Activated CD4-positive, alpha-beta memory T cell treated with anti-CD3 and anti-CD28 coated beads for 36 hours (primary cell): ENCODE results near the gene MTERF4. TPM values are rescaled to one million over a fixed set of nuclear protein-coding genes. Genes with fewer than 3 reads are reported as not detected.
A peak's percentile ranks its signal among the peaks of the same experiment; 100 is the strongest.

Experiments
- CTCF ChIA-PET: fragments of 350-600 bp; sonication (Branson Sonifier 250); formaldehyde crosslinking; loops from one replicate; lab custom pipeline; 2021; ENCODE audit warnings: antibody characterized with exemption, inconsistent platforms; lab: Charles Lee
- POLR2A ChIA-PET: fragments of 350-600 bp; sonication (Branson Sonifier 250); formaldehyde crosslinking; loops from one replicate; lab custom pipeline; 2021; ENCODE audit warnings: antibody characterized with exemption; lab: Charles Lee
- DNase-seq: peaks from one replicate; pipeline ENCODE4 v3.0.0-alpha.2; 2020
- H3K27ac Mint-ChIP-seq: one replicate; pipeline ENCODE4 v1.8.0; 2021; ENCODE audit warnings: mixed read lengths
- H3K27me3 Mint-ChIP-seq: one replicate; pipeline ENCODE4 v1.8.0; 2021; ENCODE audit warnings: mixed read lengths
- H3K36me3 Mint-ChIP-seq: one replicate; pipeline ENCODE4 v1.8.0; 2021; ENCODE audit warnings: mixed read lengths
- H3K4me1 Mint-ChIP-seq: one replicate; pipeline ENCODE4 v1.8.0; 2021; ENCODE audit warnings: low read depth, mixed read lengths
- H3K4me3 Mint-ChIP-seq: one replicate; pipeline ENCODE4 v1.8.0; 2021; ENCODE audit warnings: mild to moderate bottlenecking, mixed read lengths
- H3K9me3 Mint-ChIP-seq: one replicate; pipeline ENCODE4 v1.8.0; 2021; ENCODE audit warnings: mixed read lengths
- intact Hi-C: fragments of 100-400 bp; cut with micrococcal nuclease; formaldehyde crosslinking; loops from one replicate; pipeline ENCODE4 v1.15.1; 2023
- total RNA-seq, 2 experiments: library from RNA; stranded (reverse); gene quantifications; one replicate each; pipeline ENCODE4 v1.2.3, GENCODE V29; 2021

MTERF4 gene
- total RNA-seq, 2 experiments from 2014 or later, result 43.9 to 46.0 TPM

DNA sequence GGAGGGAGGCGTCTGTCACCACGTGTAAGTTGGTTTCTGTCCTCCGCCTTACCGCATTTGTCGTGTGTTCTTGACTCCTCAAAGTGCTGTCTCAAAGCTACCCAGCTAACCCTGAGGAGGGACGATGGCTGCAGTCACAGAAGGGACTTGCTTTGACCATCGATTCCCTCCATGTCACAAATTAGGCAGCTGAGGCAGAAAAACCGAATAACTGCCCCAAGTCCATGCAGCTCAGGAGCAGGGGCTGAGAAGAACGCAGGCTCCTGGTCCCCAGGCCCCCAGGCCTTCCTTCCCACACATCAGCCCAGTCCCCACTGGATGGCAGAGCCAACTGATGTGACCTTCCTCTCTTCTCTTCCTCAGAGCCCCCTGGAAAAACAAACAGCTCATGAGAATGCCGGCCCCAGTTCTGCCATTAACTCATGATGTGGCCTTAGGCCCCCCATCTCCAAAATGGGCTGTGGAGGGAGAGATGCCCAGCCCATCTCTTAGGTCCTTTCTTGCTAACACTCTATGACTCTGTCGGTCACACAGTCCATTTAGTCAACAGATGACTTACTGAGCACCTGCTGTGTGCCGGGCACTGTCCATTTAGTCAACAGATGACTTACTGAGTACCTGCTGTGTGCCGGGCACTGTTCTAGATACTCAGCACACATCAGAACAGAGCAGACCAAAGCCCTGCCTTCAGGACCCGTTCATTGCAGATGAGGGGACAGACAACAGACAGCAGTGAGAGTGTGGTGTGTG, 19.6 kb downstream of the MTERF4 start:
- H3K9me3 Mint-ChIP-seq, result peaks cover 4% of the 10 kb centered on the region
- H3K36me3 Mint-ChIP-seq, result peaks cover 27% of the 10 kb centered on the region
- no peak for DNase-seq
- ChIA-PET CTCF (interaction anchor here (1.3 kb wide), 1 partner anchor 68 kb away, joined by 3 read pairs; no protein-coding TSS in a partner anchor), POLR2A (no interaction called here)
- peaks cover 2% of the 10 kb centered on the region for H3K4me1 Mint-ChIP-seq
- H3K27ac Mint-ChIP-seq, result peak overlapping the region; percentile 30
- no peaks in the 10 kb centered on the region for H3K27me3 Mint-ChIP-seq
- H3K4me3 Mint-ChIP-seq, result no peak overlapping the region
- intact Hi-C loops, result no loop called here

DNA sequence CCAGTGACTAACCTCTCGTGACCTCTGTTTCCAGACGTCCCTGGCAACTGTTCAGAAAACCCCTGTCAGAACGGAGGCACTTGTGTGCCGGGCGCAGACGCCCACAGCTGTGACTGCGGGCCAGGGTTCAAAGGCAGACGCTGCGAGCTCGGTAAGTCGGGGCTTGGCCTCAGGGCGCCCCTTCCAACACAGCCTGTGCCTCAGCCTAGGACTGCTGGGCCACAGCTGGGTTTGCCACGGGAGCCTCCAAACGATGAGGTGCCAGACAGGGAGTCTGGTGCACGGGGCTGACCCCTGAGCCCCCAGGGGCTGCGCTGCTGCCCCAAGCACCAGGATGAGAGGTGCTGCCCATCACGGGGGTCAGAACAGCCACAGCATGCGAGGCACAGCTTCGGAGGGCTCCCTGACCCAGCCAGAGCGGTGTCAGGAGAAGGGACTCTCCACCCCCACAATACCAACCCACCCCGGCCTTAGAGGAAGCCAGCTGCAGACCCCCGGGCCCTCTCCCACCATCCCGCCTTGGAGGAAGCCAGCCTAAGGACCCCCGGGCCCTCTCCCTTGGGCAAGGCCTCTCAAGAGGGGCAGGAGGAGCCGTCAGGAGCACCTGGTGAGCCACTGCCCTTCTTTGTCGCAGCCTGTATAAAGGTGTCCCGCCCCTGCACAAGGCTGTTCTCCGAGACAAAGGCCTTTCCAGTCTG, 20.3 kb downstream of the MTERF4 start:
- H3K4me1 Mint-ChIP-seq, result peaks cover 2% of the 10 kb centered on the region
- intact Hi-C loops, result no loop called here
- DNase-seq, result no peak
- ChIA-PET POLR2A (no interaction called here), CTCF (interaction anchor here (1.3 kb wide), 1 partner anchor 69 kb away, joined by 3 read pairs; no protein-coding TSS in a partner anchor)
- H3K9me3 Mint-ChIP-seq, result peaks cover 4% of the 10 kb centered on the region
- peaks cover 20% of the 10 kb centered on the region for H3K36me3 Mint-ChIP-seq
- no peaks in the 10 kb centered on the region for H3K27me3 Mint-ChIP-seq
- H3K4me3 Mint-ChIP-seq, result no peak overlapping the region
- no peak overlapping the region for H3K27ac Mint-ChIP-seq

DNA sequence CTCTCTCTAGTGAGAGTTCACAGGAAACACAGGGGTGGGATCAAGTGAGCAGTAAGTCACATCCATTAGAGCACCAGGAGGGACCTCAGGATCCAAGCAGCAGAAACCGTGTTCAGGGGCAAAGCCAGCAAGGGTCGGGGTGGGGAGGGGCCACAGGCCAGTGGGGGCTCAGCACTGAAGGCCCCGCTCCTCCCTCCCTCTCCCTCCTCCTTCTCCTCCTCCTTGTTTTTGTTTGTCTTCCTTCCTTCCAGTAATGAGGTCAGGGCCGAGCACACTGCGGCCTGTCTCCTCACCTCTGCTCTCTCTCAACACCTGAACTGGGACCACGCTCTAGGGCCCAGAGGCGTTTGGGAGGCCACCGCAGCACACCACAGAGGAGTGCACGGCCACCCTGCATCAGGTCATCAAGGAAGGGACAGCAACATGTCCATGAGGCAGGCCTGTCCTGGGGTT, 20.9 kb downstream of the MTERF4 start:
- peaks cover 2% of the 10 kb centered on the region for H3K4me1 Mint-ChIP-seq
- intact Hi-C loops, result no loop called here
- H3K27ac Mint-ChIP-seq, result peak overlapping the region; percentile 64
- H3K36me3 Mint-ChIP-seq, result peaks cover 14% of the 10 kb centered on the region
- no peak for DNase-seq
- H3K9me3 Mint-ChIP-seq, result peaks cover 4% of the 10 kb centered on the region
- no peak overlapping the region for H3K4me3 Mint-ChIP-seq
- no peaks in the 10 kb centered on the region for H3K27me3 Mint-ChIP-seq
- POLR2A ChIA-PET, result no interaction called here
- CTCF ChIA-PET, result no interaction called here

DNA sequence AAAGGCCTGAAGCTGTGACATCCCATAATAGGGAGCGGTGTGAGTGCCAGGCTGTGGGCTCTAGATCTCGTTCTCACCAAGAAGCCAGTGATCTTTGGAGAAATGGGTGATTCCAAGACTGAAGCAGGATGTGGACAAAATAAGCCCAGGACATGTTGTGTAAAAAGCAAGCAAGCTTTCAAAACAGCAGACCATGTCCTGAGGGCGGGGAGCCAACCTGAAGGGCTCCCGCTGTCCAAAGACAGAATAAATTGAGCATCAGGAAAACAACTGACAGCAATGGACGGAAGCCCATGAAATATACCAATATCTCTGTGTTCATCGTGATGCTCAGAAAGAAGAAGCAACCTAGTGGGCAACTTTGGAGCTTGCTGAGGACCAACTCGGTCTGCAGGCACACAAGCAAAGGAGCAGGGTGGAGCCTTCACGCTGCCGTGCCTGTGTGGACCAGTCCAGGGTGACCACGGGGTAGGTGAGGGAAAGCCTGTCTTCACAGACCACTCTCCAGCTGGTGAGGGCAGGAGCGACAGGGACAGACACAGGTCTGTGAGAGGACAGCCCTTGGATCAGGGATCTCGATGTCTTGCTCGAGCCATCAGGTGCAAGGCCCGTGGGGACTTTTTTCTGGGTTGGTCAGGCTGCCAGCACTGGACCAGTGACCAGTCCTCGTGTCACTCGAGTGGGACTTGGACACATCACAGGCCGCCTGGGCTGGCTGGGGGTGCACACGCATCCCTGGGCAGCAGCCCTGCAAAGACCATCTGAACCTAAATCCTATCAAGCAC, 21.5 kb downstream of the MTERF4 start:
- Mint-ChIP-seq H3K9me3 (peaks cover 4% of the 10 kb centered on the region), H3K27ac (peak overlapping the region; percentile 45), H3K27me3 (no peaks in the 10 kb centered on the region), H3K4me3 (no peak overlapping the region), H3K4me1 (peaks cover 2% of the 10 kb centered on the region), H3K36me3 (peaks cover 11% of the 10 kb centered on the region)
- ChIA-PET CTCF (no interaction called here), POLR2A (no interaction called here)
- intact Hi-C loops, result no loop called here
- DNase-seq, result no peak

DNA sequence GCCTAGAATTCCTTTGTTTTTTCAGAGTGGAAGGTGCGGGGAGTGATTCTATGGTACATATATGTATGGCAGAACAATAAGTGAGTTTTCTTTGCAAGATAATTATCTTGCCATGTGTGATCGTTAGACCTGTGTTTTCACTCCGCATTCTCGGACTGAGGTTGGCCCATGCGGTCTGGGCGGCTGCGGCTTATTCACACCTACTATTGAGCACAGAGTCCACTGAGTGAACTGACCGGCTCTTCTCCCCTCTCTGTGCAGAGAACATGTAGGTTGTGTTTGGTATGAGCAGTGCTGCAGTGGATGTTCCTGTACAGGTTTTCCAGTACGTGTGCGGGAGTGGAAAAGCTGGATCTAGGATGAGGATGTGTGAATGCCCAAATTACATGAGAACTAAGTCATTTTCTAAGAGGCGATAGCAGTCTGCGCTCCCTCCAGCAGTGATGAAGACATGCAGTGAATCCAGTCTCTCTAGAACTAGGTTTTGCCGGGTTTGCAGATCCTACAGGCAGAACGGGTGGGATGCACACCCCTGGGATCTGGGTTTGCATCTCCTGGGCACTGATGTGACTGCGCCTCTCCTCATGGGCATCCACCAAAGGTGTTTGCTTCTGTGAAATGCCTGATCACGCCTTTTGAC, 27.1 kb downstream of the MTERF4 start:
- intact Hi-C loops, result loop anchor here (10.0 kb wide), 1 partner anchor 200 kb away; no protein-coding TSS in a partner anchor
- Mint-ChIP-seq H3K4me3 (no peak overlapping the region), H3K27ac (no peak overlapping the region), H3K9me3 (no peaks in the 10 kb centered on the region), H3K27me3 (no peaks in the 10 kb centered on the region), H3K36me3 (peaks cover 2% of the 10 kb centered on the region), H3K4me1 (peaks cover 2% of the 10 kb centered on the region)
- no peak for DNase-seq
- ChIA-PET CTCF (no interaction called here), POLR2A (no interaction called here)

DNA sequence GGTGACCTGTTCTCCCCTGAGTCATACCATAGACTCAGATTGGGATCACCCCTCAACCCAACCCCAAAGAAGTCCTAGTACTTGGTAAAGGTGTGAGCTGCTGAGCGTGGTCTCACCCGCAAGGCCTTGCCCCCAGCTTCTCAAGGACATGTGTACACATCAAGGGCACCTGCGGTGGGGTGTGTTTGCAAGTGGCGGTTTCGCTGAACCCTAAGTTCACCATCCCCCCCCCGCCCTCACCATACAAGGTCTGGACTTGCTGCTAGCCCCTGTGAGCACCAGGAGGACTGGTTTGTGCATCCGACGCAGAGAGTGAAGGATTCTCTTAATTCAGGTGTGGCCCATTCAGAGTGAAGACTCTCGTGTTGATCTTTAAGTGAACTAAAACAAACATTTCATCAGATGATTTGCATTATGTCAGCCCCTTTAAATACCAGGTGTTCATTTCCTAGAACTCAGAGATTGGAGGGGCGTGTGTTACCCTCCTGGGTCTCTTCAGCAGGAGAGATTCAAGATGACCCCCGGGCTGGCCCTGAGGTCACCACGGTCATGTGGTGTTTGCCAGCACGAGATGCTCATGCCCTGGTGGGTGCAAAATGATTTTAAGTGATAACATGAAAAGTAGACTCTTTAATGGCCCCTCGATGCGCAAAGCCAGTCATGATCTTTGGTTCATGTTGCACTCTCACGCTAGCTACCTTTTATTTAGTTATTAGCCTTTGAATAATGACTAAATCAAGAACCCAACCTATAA, 27.8 kb downstream of the MTERF4 start:
- Mint-ChIP-seq H3K9me3 (no peaks in the 10 kb centered on the region), H3K4me1 (peaks cover 2% of the 10 kb centered on the region), H3K27me3 (no peaks in the 10 kb centered on the region), H3K4me3 (no peak overlapping the region), H3K27ac (no peak overlapping the region), H3K36me3 (peaks cover 2% of the 10 kb centered on the region)
- CTCF ChIA-PET, result no interaction called here
- POLR2A ChIA-PET, result no interaction called here
- intact Hi-C loops, result loop anchor here (10.0 kb wide), 1 partner anchor 201 kb away; no protein-coding TSS in a partner anchor
- no peak for DNase-seq

DNA sequence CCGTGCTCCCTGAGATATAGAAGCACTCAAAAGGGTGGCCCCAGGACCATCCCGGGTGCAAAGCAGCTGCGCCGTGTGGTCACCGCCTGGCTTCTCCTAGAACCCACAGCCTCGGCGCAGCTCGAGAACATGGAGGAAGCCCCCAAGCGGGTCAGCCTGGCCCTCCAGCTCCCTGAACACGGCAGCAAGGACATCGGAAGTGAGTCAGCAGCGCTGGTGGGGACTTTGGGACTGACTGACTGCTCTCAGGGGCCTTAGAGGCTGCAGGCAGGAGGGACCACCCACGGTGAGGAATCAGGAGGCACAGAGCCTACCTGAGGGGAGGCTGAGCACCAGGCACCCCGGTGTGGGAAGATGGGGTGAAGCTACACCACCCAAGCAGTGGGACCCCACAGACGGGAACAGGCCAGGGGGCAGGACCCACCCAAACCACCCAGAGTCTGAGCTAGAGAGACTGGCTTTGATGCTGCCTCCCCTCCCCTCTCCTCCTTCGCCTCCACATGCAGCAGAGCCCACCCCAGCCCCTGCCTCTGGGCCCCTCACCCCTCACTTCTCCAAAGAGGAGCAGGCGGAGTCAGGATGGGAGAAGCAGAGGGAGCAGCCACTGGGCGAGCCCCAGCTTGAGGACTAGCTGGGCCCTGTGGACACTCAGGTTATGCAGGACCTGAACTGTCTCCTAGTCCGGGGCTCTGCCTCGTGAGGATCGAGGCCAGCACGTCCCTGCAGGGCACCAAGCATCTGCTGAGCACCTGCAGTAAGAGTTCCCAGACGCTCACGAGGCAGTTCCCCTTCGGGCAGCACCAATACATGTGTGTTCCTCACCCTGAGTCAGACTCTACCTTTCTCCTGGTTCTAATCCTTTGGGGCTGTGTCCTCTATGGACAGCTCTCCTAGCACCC, 28.7 kb downstream of the MTERF4 start:
- no peak overlapping the region for H3K4me3 Mint-ChIP-seq
- POLR2A ChIA-PET, result no interaction called here
- intact Hi-C loops, result loop anchor here (10.0 kb wide), 1 partner anchor 201 kb away; no protein-coding TSS in a partner anchor

DNA sequence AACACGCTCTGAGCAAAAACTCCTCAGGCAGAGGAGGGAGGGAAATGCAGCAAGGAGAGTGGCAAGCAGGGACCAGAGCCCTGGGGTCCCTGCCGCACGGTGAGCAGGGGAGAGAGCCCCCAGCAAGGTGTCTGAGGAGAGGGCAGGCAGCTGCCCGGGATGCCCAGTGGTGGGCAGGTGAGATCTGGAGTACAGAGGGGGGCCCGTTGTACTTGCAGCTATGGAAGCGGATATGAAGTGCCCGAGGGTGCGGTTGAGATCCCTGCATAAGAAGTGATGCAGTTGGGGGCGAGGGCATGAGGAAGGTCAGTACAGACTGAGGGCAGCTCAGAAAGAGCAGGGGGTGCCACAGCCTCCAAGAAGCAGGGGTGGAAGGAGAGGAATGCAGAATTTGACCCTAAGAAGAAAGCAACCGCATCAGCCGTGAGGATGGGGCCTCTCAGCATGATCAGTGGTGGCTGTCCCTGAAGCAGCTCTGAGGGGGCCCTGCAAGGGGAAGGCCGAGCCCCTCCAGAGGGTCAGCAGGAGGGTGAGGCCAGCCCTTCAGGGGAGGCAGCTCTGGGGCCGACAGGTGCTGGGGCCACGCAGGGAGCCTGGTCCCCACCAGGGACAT, 29.4 kb downstream of the MTERF4 start:
- ChIA-PET POLR2A (no interaction called here), CTCF (no interaction called here)
- Mint-ChIP-seq H3K27me3 (no peaks in the 10 kb centered on the region), H3K9me3 (no peaks in the 10 kb centered on the region), H3K27ac (no peak overlapping the region), H3K4me3 (no peak overlapping the region), H3K36me3 (peaks cover 2% of the 10 kb centered on the region), H3K4me1 (no peaks in the 10 kb centered on the region)
- intact Hi-C loops, result loop anchor here (10.0 kb wide), 1 partner anchor 202 kb away; no protein-coding TSS in a partner anchor
- DNase-seq, result no peak

More for the DNA sequence above, 28.7 kb downstream of the MTERF4 start:
- Mint-ChIP-seq H3K27ac (no peak overlapping the region), H3K27me3 (no peaks in the 10 kb centered on the region), H3K9me3 (no peaks in the 10 kb centered on the region), H3K4me1 (peaks cover 2% of the 10 kb centered on the region), H3K36me3 (peaks cover 2% of the 10 kb centered on the region)
- DNase-seq, result no peak
- CTCF ChIA-PET, result no interaction called here

DNA sequence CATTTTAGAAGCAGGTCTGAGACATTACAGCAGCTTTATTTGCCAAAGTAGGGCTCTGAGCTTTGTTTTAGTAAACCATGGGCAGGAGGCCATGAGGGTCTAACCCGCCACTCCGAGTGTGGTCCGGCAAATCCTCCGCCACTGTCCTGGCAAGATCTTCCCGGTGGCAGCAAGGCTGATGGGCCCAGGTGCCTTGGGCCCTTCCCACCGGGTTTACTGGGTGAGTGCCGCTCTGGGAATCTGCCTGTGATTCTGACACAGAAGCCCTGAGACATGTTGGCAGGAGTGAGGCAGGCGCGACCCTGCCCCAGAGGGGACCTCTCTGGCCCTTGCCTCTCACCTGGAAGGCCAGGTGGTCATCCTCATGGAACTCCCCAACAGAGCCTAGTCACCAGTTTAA, 29.9 kb downstream of the MTERF4 start:
- intact Hi-C loops, result loop anchor here (10.0 kb wide), 1 partner anchor 203 kb away; no protein-coding TSS in a partner anchor
- no peak for DNase-seq
- H3K4me1 Mint-ChIP-seq, result no peaks in the 10 kb centered on the region
- no peak overlapping the region for H3K27ac Mint-ChIP-seq
- ChIA-PET POLR2A (no interaction called here), CTCF (interaction anchor here (0.5 kb wide), 1 partner anchor 23 kb away, joined by 3 read pairs; no protein-coding TSS in a partner anchor)
- no peaks in the 10 kb centered on the region for H3K9me3 Mint-ChIP-seq
- H3K27me3 Mint-ChIP-seq, result no peaks in the 10 kb centered on the region
- peaks cover 2% of the 10 kb centered on the region for H3K36me3 Mint-ChIP-seq
- H3K4me3 Mint-ChIP-seq, result no peak overlapping the region

DNA sequence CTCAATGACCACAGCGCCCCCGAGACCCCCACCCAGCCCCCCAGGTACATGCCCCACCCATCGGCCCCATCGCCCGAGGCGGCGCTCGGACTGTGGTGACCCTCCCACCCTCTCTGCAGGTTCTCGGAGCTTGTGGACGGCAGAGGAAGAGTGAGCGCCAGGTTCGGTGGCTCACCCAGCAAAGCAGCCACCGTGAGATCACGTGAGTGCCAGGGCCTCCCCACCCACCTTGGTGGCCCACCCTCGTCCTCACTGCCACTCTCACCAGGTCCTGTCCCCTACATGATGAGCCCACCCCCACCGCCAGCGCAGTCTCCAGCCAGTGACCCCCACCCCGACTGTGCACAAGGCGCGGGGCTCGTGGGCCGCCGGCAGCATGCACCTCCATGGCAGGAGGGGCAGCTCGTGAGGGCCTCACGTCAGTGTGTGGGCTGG, 30.4 kb downstream of the MTERF4 start:
- H3K9me3 Mint-ChIP-seq, result no peaks in the 10 kb centered on the region
- CTCF ChIA-PET, result interaction anchor here (0.5 kb wide), 1 partner anchor 23 kb away, joined by 3 read pairs; no protein-coding TSS in a partner anchor
- no peak for DNase-seq
- H3K27ac Mint-ChIP-seq, result no peak overlapping the region
- H3K4me3 Mint-ChIP-seq, result no peak overlapping the region
- intact Hi-C loops, result loop anchor here (10.0 kb wide), 1 partner anchor 203 kb away; no protein-coding TSS in a partner anchor
- H3K27me3 Mint-ChIP-seq, result no peaks in the 10 kb centered on the region
- H3K36me3 Mint-ChIP-seq, result peaks cover 2% of the 10 kb centered on the region
- no peaks in the 10 kb centered on the region for H3K4me1 Mint-ChIP-seq
- POLR2A ChIA-PET, result no interaction called here
